HepG2 (cell line): ENCODE data around the gene ZMYM4. TPM values are rescaled to one million over a fixed set of nuclear protein-coding genes. Genes with fewer than 3 reads are reported as not detected.

Experiments used
- ATAC-seq: fragments of 200-7000 bp; cut with Tn5 transposase; 3 replicates; pipeline ENCODE4 v1.9.1; 2020; ENCODE audit warnings: mild to moderate bottlenecking, moderate library complexity
- BruUV-seq: library from RNA; stranded (reverse); fragments of 400-500 nt; replicated peaks from 2 replicates; lab custom pipeline; 2021; lab: Mats Ljungman, UMichigan
- CTCF ChIA-PET: fragments of 300-600 bp; formaldehyde crosslinking; extraction: SDS; loops from one replicate; lab custom pipeline; 2021; ENCODE audit warnings: low total read pairs, inconsistent platforms, low intra/inter-chr PET ratio; lab: Yijun Ruan, JAX
- POLR2A ChIA-PET: fragments of 350-600 bp; sonication (Branson Sonifier 250); formaldehyde crosslinking; loops from one replicate; lab custom pipeline; 2020; ENCODE audit warnings: antibody characterized with exemption, inconsistent platforms; lab: Yijun Ruan, JAX
- DNase-seq: peaks from one replicate; pipeline ENCODE4 v3.0.0-alpha.2; 2015; ENCODE audit warnings: low spot score
- FAIRE-seq: peaks from 3 replicates; lab custom pipeline; 2011; peaks lifted over from hg19 to GRCh38; lab: Jason Lieb, UNC
- H2AFZ ChIP-seq: one replicate; pipeline ENCODE4 v1.6.1; 2011; ENCODE audit warnings: low read length, inconsistent platforms
- H3K27ac ChIP-seq: fragments of 300-600 bp; 3 replicates; pipeline ENCODE4 v1.8.0; 2011; ENCODE audit warnings: mixed run types, mild to moderate bottlenecking, mixed read lengths, low read length, inconsistent platforms; ENCODE audit not compliant: insufficient read depth; ENCODE audit errors: extremely low read length
- H3K27me3 ChIP-seq, 2 experiments: fragments of 200-600 bp in 1 of 2; 2 replicates in 1 of 2; 3 replicates in 1 of 2; pipeline versions ENCODE4 v1.6.0 to v1.8.0; 2011; ENCODE audit warnings: low read length in 2 of 2, mild to moderate bottlenecking in 2 of 2, moderate library complexity in 2 of 2, inconsistent platforms in 1 of 2; ENCODE audit not compliant: insufficient read depth in 2 of 2, control insufficient read depth in 1 of 2
- H3K36me3 ChIP-seq, 2 experiments: fragments of 200-600 bp in 1 of 2; replicated peaks in 1 of 2; 2 replicates in 1 of 2; 3 replicates in 1 of 2; pipeline versions ENCODE4 v1.5.1 to v1.8.0; 2011; ENCODE audit warnings: low read length in 2 of 2, inconsistent platforms in 1 of 2; ENCODE audit not compliant: insufficient read depth in 2 of 2, control insufficient read depth in 1 of 2
- H3K4me1 ChIP-seq: 2 replicates; pipeline ENCODE4 v1.5.1; 2012; ENCODE audit warnings: low read length, inconsistent platforms; ENCODE audit not compliant: insufficient read depth
- H3K4me2 ChIP-seq: 2 replicates; pipeline ENCODE4 v1.6.0; 2011; ENCODE audit warnings: low read depth, low read length, inconsistent platforms
- H3K4me3 ChIP-seq, 3 experiments: fragments of 200-600 bp in 1 of 3; sonication (generic), shearing (Covaris generic) in 1 of 3; replicated peaks in 1 of 3; 2 replicates each; pipeline ENCODE4 v1.5.1; 2011 to 2016; ENCODE audit warnings: low read length in 3 of 3, inconsistent platforms in 2 of 3, low read depth in 2 of 3, mild to moderate bottlenecking in 2 of 3, control low read depth in 1 of 3, mixed read lengths in 1 of 3; ENCODE audit not compliant: insufficient read depth in 1 of 3
- H3K79me2 ChIP-seq: one replicate; pipeline ENCODE4 v1.6.1; 2011; ENCODE audit warnings: low read length, inconsistent platforms; ENCODE audit not compliant: insufficient read depth
- H3K9ac ChIP-seq: 2 replicates; pipeline ENCODE4 v1.6.0; 2011; ENCODE audit warnings: mild to moderate bottlenecking, low read depth, low read length, inconsistent platforms; ENCODE audit not compliant: insufficient read depth
- H3K9me3 ChIP-seq: 2 replicates; pipeline ENCODE4 v1.5.1; 2012; ENCODE audit warnings: mild to moderate bottlenecking, low read length
- H4K20me1 ChIP-seq: 2 replicates; pipeline ENCODE4 v1.6.0; 2011; ENCODE audit warnings: inconsistent platforms, mild to moderate bottlenecking, low read length, moderate library complexity; ENCODE audit not compliant: insufficient read depth
- FOSL1 ChIP-seq: sonication (generic); formaldehyde crosslinking; IDR thresholded peaks from 2 replicates; pipeline ENCODE4 v1.9.0; 2021; ENCODE audit warnings: missing genetic modification reagents, borderline replicate concordance
- FOXA1 ChIP-seq, 2 experiments: fragments of 450-650 bp in 1 of 2; sonication (generic) in 1 of 2; formaldehyde crosslinking in 1 of 2; IDR thresholded peaks; 2 replicates each; pipeline versions ENCODE4 v1.4.0 to v1.6.1; 2016 to 2020; ENCODE audit warnings: missing genetic modification reagents in 1 of 2
- HES4 ChIP-seq: sonication (generic); formaldehyde crosslinking; IDR thresholded peaks from 2 replicates; pipeline ENCODE4 v1.9.0; 2021; ENCODE audit warnings: mild to moderate bottlenecking, missing genetic modification reagents, borderline replicate concordance
- KAT7 ChIP-seq: IDR thresholded peaks from 2 replicates; pipeline ENCODE4 v1.6.1; 2018; ENCODE audit warnings: borderline replicate concordance, missing compliant biosample characterization
- KLF6 ChIP-seq: IDR thresholded peaks from 2 replicates; pipeline ENCODE4 v1.8.0; 2016; ENCODE audit warnings: missing biosample characterization, missing genetic modification reagents
- RCOR2 ChIP-seq: IDR thresholded peaks from 2 replicates; pipeline ENCODE4 v1.6.1; 2016; ENCODE audit warnings: missing biosample characterization, missing genetic modification reagents
- SMC3 ChIP-seq: IDR thresholded peaks from 2 replicates; pipeline ENCODE4 v1.6.1; 2011; ENCODE audit warnings: low read length, improper control_type of control experiment
- SP2 ChIP-seq: sonication (generic); formaldehyde crosslinking; IDR thresholded peaks from 2 replicates; pipeline ENCODE4 v1.5.1; 2020; ENCODE audit warnings: mild to moderate bottlenecking, missing genetic modification reagents
- STAG1 ChIP-seq: sonication (generic); formaldehyde crosslinking; IDR thresholded peaks from 2 replicates; pipeline ENCODE4 v1.4.0; 2020; ENCODE audit warnings: missing genetic modification reagents
- TAF1 ChIP-seq: sonication (generic); formaldehyde crosslinking; IDR thresholded peaks from 2 replicates; pipeline ENCODE4 v1.4.0; 2020; ENCODE audit warnings: missing genetic modification reagents
- ZNF383 ChIP-seq: sonication (generic); formaldehyde crosslinking; IDR thresholded peaks from 2 replicates; pipeline ENCODE4 v1.4.0; 2020; ENCODE audit warnings: missing genetic modification reagents, mild to moderate bottlenecking, borderline replicate concordance
- ZNF501 ChIP-seq: sonication (generic); formaldehyde crosslinking; IDR thresholded peaks from 2 replicates; pipeline ENCODE4 v1.5.1; 2020; ENCODE audit warnings: mild to moderate bottlenecking, moderate library complexity, missing genetic modification reagents
- WGBS: methylation state at CpG from one replicate; pipeline ENCODE4 v1.1.6; 2017; ENCODE audit warnings: low lambda C conversion rate; 5-methylcytosine and 5-hydroxymethylcytosine counted together
- in situ Hi-C: cut with HindIII; loops from 2 replicates; pipeline ENCODE4 v1.10.0; 2017; ENCODE audit warnings: low pct_unique_long_range_greater_than_20kb; ENCODE audit not compliant: extremely low pct_ligation_motif_present
- intact Hi-C: fragments of 100-400 bp; cut with micrococcal nuclease; formaldehyde crosslinking; loops from one replicate; pipeline ENCODE4 v1.10.0; 2022; ENCODE audit not compliant: unreplicated experiment
- polyA plus RNA-seq, 8 experiments: library from polyadenylated mRNA; depleted of rRNA in 3 of 8; stranded (reverse) in 7 of 8; unstranded in 1 of 8; fragments of >200 nt; fragmentation: Illumina TruSeq in 4 of 8; extraction: Trizol in 4 of 8; gene quantifications; 2 replicates each; pipeline versions ENCODE4 v1.2.1 to v1.2.3, GENCODE V29; 2011 to 2016; ENCODE audit warnings: low read depth in 4 of 8, missing spikeins in 1 of 8, mixed read lengths in 1 of 8; ENCODE audit not compliant: insufficient read depth in 1 of 8
- total RNA-seq, 5 experiments: library from RNA; depleted of rRNA; stranded (reverse); fragments of >200 nt; fragmentation: Illumina TruSeq; extraction: Trizol; gene quantifications; 2 replicates each; pipeline ENCODE4 v1.2.3, GENCODE V29; 2016; ENCODE audit warnings: low read depth in 1 of 5
- TF ChIP-seq, protein P1 (sequence below): sonication (generic); formaldehyde crosslinking; IDR thresholded peaks from 2 replicates; pipeline ENCODE4 v1.5.0; 2020; ENCODE audit warnings: mild to moderate bottlenecking, missing genetic modification reagents, moderate library complexity
- TF ChIP-seq, protein P2 (sequence below): sonication (generic); formaldehyde crosslinking; IDR thresholded peaks from 2 replicates; pipeline ENCODE4 v1.5.0; 2020; ENCODE audit warnings: missing genetic modification reagents

The ZMYM4 gene
- total and polyA plus RNA-seq, 2 of the 13 experiments (the other 11 are each of a cell fraction or from before 2014, with no cell fraction given): 13.9 to 37.6 TPM

DNA sequence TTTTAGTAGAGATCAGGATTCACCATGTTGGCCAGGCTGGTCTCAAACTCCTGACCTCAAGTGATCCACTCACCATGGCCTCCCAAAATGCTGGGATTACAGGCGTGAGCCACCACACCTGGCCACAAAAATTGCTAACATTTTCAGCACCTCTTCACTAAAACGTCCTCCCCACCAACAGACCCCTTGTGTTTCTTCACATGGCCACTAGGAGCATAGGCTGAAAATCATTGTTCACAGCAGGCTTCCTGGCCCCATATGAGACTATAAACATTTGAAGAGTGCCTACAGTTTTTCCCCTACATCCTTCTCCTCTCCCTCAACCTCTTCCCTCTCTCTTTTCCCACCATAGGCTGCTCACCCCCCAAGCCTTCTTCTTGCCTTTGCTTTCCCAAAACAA is 47.5 kb upstream of the ZMYM4 start:
- intact Hi-C loops: no loop called here
- H3K4me2 ChIP-seq: no peak overlapping the region
- DNase-seq (peak; percentile 23), ATAC-seq (peak; percentile 86), FAIRE-seq (peak; percentile 53)
- no peak overlapping the region for H3K4me3 ChIP-seq
- no peaks in the 10 kb centered on the region for H3K79me2 ChIP-seq
- H3K9ac ChIP-seq: no peak overlapping the region
- H2AFZ ChIP-seq: no peak overlapping the region
- no TSS peak for BruUV-seq
- no peaks in the 10 kb centered on the region for H3K9me3 ChIP-seq
- no peak overlapping the region for H3K27ac ChIP-seq
- H3K4me1 ChIP-seq: no peaks in the 10 kb centered on the region
- WGBS: 0% methylated on average over 2 of the region's 2 CpGs
- H4K20me1 ChIP-seq: no peaks in the 10 kb centered on the region
- POLR2A ChIA-PET: no interaction called here
- in situ Hi-C loops: loop anchor here (10.0 kb wide), 1 partner anchor 64 kb away; no protein-coding TSS in a partner anchor
- TF ChIP-seq, protein P1, sequence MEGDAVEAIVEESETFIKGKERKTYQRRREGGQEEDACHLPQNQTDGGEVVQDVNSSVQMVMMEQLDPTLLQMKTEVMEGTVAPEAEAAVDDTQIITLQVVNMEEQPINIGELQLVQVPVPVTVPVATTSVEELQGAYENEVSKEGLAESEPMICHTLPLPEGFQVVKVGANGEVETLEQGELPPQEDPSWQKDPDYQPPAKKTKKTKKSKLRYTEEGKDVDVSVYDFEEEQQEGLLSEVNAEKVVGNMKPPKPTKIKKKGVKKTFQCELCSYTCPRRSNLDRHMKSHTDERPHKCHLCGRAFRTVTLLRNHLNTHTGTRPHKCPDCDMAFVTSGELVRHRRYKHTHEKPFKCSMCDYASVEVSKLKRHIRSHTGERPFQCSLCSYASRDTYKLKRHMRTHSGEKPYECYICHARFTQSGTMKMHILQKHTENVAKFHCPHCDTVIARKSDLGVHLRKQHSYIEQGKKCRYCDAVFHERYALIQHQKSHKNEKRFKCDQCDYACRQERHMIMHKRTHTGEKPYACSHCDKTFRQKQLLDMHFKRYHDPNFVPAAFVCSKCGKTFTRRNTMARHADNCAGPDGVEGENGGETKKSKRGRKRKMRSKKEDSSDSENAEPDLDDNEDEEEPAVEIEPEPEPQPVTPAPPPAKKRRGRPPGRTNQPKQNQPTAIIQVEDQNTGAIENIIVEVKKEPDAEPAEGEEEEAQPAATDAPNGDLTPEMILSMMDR (CRISPR knock-in tag): peak; percentile 41; the same call in 1 of the 2 replicates
- TF ChIP-seq KLF6 (CRISPR knock-in tag) (no peak), KAT7 (CRISPR knock-in tag) (no peak), TAF1 (CRISPR knock-in tag) (no peak), STAG1 (CRISPR knock-in tag) (peak; percentile 27; the same call in 1 of the 2 replicates), ZNF383 (no peak), SMC3 (peak; percentile 25; the same call in 1 of the 2 replicates), HES4 (CRISPR knock-in tag) (no peak), FOXA1 (IDR thresholded peaks at IDR 0.05) (no peak), FOXA1 (CRISPR knock-in tag; IDR thresholded peaks at IDR 0.05) (no peak), SP2 (CRISPR knock-in tag) (no peak), ZNF501 (no peak), RCOR2 (CRISPR knock-in tag) (no peak), FOSL1 (CRISPR knock-in tag) (no peak)
- TF ChIP-seq, protein P2, sequence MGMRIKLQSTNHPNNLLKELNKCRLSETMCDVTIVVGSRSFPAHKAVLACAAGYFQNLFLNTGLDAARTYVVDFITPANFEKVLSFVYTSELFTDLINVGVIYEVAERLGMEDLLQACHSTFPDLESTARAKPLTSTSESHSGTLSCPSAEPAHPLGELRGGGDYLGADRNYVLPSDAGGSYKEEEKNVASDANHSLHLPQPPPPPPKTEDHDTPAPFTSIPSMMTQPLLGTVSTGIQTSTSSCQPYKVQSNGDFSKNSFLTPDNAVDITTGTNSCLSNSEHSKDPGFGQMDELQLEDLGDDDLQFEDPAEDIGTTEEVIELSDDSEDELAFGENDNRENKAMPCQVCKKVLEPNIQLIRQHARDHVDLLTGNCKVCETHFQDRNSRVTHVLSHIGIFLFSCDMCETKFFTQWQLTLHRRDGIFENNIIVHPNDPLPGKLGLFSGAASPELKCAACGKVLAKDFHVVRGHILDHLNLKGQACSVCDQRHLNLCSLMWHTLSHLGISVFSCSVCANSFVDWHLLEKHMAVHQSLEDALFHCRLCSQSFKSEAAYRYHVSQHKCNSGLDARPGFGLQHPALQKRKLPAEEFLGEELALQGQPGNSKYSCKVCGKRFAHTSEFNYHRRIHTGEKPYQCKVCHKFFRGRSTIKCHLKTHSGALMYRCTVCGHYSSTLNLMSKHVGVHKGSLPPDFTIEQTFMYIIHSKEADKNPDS (CRISPR knock-in tag): no peak
- H3K27me3 ChIP-seq: no peaks in the 10 kb centered on the region; a peak in 1 of 5 replicates
- CTCF ChIA-PET: interaction anchor here (1.1 kb wide), 1 partner anchor 19 kb away, joined by 3 read pairs; no protein-coding TSS in a partner anchor
- no peaks in the 10 kb centered on the region for H3K36me3 ChIP-seq
